Measurements from ENCODE around the gene SLC44A3.
A peak's percentile ranks its signal among the peaks of the same experiment; 100 is the strongest.

SLC44A3 gene, protein sequence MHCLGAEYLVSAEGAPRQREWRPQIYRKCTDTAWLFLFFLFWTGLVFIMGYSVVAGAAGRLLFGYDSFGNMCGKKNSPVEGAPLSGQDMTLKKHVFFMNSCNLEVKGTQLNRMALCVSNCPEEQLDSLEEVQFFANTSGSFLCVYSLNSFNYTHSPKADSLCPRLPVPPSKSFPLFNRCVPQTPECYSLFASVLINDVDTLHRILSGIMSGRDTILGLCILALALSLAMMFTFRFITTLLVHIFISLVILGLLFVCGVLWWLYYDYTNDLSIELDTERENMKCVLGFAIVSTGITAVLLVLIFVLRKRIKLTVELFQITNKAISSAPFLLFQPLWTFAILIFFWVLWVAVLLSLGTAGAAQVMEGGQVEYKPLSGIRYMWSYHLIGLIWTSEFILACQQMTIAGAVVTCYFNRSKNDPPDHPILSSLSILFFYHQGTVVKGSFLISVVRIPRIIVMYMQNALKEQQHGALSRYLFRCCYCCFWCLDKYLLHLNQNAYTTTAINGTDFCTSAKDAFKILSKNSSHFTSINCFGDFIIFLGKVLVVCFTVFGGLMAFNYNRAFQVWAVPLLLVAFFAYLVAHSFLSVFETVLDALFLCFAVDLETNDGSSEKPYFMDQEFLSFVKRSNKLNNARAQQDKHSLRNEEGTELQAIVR

DNA sequence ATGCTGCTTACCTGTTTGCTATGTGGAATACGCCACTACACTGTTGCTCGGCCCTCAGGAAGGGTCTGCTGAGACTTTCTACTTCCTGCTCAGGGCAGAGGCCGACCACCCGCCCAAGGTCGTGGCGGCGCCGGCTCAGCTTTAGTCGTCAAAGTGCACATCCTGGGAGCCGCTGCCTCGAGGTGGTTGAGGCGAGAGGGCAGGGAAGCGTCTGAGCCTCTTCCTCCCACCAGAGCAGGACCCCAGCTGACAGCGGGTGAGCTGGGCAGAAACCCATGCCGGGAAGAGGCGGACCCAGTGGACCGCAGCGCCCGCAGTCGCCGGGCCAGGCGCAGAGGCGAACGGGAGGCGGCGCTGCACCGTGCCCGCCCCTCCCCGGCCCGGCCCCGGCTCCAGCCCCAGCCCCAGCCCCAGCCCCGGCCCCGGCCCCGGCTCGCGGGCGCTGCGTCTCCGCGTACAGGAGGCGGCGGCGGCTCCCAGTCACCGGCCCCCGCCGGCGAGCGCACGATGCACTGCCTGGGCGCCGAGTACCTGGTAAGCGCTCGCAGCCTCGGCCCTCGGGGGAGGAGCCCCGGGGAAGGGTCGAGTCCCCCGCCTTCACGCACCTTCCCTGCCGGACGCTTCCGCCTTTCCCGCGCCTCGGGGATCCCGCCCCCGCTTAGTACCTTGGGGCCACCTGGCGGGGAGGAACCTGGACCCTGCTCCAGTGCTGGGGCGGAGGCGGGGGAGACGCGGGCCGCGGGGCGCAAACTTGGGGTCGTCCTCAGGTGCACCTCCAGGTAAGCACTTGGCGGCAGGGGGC is at the start of gene SLC44A3:
TSS of gene SLC44A3 (plus strand) at position 413 of the 802 bp plus-strand sequence. CDS start at position 508, 95 bp downstream.
- peak; percentile 19 to 39 for DNase-seq

DNA sequence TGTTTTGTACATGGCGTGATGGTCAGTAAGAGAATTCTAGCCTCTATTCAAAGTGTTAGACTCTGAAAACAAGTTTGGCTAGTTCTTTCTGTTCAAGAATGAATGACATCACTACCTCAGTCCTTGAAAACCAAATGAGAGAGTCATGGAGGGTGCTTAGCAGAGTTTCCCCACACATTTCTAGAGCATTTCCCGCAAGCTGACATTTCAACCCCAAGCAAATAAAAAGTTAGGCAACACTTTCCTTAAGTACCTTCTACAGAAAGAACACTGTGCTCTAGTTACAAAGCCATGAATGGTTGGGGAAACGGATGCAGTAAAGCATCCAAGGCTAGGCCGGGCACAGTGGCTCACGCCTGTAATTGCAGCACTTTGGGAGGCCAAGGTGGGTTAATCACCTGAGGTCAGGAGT is 47.9 kb upstream of the SLC44A3 start:
- DNase-seq: no peak

DNA sequence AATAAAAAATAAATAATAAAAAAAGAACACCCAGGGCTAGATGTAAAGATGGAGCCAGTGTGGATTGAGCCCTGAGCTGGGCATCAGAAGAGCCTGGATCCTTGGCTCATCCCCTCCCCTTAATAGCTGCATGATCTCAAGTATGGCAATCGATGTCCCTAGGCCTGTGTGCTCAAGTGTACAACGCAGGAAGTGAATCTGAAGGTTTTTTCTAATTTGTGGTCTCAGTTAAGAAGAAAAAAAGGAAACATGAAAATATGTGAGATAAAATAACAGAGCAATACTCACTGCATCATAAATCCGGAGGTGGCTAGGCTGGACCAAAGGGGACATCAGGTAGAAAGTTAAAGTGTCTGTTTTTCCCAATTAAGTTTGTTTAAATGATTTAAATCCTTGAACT is 47.3 kb upstream of the SLC44A3 start:
- no peak for DNase-seq

DNA sequence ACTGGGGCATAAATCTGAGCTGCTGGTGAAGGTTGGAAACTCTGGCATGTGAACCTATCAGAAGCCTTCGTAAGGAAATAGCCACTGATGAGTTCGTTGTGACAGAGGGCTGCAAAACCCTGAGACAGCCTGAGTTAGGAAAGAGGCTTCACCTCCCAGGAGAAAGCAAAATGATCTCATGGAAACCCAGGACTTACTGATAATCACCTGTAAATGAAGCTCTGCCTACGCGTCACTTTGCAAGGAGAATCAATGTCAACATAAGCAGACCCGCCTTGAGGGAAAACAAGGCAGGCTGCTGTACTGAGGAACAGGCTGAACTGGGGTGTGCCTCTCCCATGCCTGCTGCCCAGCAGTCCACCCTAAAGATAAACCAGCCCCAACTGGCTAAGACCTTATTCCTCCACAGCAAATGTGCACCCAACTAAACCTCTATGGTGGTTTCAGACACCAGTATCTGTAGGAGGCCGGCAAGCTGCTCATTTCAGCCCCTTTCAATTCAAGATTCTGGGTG is 46.8 kb upstream of the SLC44A3 start:
- DNase-seq: no peak

DNA sequence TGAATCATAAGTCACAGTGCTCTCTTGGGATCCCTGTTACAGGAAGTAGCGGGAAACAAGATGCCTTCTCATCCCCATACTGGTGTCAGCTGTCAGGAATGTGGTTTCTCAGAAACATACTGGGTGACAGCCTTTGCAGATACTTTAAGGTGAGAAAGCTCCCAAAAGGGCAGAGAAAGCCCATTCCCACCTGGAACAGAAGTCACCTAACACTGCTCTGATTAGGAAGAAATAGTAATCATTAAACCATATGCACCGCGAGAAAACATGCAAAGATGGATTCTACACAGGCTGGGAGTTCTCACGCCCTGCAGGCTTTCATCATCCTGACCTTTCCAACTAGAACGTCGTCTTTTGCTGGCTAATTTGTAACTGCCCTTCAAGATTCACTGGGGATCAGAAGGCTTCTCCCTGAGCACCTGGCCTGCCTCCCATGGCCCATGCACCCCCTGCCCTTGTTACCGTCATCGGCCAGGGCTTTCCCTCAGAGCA is 46.2 kb upstream of the SLC44A3 start:
- DNase-seq: no peak

DNA sequence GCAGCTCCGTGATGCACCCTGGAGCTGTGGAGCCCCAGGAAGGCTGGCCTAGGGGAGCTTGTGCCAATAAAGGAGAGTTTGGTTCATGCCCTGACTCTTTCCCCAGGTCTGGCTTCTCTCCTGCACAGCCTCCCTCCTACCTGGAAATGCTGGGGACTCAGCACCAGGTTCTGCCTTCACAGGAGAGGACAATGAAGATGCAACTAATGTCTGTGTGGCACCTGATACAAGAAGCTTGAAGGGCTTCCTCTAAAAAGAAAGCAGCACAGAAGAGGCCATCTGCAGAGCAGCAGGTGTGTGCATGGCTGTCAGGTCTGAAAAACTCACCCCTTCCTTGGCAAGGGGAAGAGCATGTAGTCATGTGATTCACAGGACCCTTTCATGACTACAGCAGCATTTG is 43.7 kb upstream of the SLC44A3 start:
- DNase-seq: no peak

DNA sequence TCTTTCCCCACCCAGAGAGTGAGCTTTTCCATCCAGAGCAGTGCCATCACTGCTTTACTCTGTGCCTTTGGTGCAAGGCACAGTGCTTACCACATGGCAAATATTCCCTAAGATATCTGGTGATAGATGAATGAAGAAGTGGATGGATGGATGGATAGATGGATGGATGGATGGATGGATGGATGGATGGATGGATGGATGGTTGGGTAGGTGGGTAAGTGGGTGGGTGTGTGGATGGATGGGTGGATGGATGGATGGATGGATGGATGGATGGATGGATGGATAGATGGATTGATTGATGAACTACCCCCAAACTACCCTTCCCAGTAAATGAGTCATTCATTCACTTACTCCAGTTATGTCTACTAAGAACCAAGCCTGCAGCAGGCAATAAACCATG is 42.9 kb upstream of the SLC44A3 start:
- no peak for DNase-seq

DNA sequence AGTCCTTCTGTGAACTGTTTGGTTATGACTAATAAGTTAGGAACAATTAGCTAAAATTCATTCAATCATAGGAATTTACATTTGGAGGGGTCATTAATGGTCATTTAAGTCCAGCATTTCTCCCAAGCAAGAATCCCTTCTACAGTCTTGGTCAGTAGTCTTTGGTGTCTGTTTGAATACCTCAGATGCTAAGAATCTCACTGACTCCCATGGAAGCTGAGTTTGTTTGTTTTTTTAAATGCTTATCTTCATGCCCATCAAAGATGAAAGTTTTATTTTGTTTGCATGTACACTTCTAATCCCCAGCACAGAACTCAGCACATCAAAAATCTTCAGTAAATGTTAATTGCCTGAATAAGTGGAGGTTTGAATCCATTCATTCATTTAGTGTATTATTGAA is 41.3 kb upstream of the SLC44A3 start:
- no peak for DNase-seq

DNA sequence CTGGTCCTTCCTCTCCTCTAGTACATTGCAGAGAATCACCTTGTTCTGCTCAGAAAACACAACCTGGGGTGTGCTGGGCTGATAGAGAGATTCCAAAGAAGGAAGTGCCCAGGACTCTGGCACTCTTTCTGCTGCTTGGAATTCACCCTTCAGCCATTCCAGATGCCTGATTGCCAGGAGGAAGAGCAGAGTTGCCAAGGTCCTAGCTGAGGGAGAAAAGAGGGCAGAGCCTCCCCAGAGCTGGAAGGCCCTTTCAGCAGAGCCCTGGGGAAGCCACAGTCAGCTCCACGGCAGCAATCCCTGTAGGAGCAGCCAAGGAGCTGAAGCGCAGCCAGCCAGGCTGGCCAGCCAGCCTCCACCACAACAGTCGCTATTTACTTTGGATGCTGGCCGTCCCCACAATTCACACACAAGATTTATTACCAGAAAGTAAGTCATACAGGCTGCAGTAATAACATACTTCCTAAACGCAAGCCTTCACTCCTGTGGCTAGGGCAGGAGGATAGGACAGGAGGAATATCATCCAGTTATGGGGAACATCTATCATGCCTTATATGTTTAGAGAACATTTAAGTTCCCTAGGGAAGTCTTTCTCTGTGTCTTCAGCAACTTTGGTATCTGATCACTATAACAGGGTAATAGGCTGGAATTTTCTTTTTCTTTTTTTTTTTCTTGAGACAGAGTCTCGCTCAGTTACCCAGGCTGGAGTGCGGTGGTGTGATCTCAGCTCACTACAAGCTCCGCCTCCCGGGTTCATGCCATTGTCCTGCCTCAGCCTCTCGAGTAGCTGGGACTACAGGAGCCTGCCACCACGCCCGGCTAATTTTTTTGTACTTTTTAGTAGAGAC is 36.6 kb upstream of the SLC44A3 start:
- DNase-seq: no peak

DNA sequence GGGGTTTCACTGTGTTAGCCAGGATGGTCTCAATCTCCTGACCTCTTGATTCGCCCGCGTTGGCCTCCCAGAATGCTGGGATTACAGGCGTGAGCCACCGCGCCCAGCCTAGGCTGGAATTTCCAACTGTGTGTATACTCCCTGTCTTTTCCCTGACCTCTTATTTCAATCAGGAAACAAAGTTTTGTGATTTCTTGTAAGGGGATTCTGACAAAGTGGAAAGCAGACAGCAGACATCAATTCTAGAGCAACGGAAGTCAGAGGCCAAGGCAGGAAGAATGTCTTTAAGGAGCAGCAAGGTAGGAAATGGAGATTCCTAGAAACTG is 36.0 kb upstream of the SLC44A3 start:
- DNase-seq: no peak

DNA sequence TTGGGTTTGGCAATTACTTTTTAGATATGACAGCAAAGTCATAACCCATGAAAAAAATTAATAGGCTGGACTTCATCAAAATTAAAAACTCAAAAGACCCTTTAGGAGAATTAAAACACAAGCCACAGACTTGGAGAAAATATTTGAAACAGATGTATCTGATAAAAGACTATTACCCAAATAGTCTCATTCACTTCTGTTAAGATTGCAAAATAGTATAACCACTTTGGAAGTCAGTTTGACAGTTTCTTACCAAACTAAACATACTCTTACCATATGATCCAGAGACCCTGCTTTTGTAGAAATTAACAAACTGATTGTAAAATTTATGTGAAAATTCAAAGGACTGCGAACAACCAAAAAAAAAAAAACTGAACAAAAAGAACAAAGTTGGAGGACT is 32.5 kb upstream of the SLC44A3 start:
- no peak for DNase-seq

DNA sequence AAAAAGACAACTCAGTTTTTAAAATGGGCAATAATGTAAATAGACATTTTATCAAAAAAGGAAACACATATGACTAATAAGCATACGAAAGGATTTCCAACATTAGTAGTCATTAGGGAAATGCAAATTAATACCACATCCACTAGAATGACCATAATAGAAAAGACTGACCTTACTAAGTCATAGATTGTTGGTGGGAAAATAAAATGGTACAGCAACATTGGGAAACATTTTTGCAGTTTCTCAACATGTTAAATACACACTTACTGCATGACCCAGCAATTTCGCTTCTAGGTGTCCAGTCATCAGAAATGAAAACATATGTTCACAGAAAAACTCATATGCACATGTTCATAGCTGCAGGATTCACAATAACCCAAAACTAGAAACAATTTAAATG is 29.9 kb upstream of the SLC44A3 start:
- no peak for DNase-seq

DNA sequence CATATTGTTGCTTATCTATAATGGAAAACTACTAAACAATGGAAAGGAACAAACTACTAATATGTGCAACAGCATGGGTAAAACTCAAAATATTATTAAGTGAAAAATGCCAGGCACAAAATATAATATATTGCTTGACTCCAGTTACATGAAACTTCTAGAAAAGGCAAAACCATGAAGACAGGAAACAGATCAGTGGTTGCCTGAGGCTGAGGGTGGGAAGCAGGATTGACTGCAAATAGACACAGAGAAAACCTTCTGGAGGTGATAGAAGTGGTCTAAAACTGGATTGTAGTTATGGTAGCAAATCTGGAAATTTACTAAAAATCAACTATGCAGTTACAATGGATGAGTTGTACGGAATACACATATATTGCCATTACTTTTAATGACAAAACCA is 29.5 kb upstream of the SLC44A3 start:
- DNase-seq: no peak

DNA sequence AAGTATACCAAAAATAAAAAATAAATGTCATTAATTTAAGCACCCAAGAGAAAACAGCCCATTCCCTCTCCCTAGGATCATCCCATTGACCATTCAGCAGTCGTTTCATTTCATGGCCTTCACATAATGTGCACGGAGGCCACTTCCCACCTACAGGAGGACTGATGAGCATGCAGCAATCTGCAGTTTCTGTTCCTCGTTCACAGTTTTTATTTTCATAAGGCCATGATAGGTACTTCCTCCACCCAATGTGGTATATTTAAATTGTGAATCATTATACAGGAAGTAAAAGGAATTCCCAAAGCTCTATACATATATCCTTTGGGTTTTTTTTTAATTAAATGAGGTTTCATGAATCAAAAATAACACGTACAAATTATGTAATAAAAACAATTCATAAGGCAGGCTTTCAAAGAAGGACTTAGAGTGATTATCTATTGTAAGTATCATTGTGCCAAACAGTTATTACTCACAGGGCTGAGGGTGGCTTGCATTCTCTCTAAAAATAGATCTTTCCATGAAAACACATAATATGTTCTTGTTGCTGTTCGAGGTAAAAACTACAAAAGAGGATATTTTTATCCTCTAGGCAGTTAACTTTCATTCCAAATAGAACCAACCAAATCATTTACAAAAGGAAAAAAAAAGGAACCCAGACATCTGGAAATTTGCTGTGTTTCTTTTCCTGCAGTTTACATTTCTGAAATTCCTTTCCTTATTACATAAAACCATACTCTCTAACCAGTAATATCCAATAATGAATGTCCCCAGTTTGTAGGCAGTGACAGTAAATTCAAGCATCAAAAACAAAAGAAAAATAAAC is 27.5 kb upstream of the SLC44A3 start:
- no peak for DNase-seq

DNA sequence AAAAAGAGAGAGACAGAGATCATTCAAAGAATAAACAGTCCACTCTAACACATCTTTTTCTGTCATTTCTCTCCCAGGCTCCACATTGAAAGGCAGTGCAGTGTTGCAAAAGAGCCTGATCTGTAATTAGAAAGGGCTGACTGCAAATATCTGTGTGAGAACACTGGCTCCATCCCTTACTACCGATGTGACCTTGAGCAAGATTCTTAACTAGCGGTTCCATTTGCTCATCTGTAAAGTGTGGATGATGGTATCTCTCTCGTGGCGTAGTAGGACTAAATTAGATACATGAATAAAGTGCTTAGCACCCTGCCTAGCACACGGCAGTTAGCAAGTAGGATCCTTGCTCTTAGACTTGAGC is 26.9 kb upstream of the SLC44A3 start:
- no peak for DNase-seq

DNA sequence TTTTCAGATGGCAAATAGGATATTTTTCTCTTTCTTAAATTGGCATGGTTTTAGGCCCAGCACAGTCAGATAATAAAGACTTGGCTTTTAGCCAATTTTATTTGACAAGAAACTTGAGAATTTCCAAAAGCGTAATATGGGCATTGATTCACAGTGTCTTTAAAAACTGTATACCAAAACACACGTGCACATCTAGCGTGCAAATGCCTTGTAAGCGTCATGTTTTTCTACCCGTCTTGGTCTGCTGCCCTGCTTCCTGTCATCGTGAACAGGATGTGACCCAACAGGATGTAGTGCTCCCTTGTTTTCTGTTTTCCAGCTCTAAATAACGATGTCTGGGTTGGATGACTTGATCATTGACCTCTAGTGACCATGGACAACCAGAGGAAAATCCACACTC is 24.7 kb upstream of the SLC44A3 start:
- no peak for DNase-seq

DNA sequence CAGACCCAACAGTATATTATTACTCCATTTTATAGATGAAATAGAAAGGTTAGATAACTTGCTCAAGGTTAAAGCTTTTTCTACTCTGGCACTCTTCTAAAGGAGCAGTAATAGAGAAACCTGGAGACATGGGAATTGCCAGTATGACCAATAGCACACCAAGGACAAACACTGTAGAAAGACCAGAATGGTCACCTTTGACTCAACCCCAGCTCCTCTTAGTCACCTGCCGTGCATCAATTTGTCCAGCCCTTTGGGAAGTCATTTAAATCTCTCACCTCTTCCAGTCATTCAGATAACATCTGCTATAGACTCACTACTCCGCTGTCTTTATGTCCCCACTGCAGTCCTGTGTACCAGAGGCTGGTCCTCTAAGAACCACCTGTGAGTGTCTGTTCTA is 23.9 kb upstream of the SLC44A3 start:
- no peak for DNase-seq

DNA sequence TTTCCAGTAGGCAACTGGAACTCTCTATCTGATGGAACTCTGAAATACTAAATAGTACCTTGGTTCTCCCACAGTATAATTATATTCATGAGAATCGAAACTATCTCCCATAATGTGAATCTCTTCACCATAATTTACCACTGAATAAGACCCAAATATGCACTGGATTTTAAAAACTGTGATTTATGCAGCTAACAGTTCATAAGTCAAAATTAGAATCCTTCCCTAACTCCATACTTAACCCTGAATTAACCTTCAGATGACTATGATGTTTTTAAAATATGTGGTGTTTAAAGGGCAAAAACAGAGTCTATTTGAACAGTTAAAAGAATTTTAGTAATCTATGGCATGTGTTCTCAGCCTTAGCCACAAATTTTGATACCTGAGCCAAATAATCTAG is 22.9 kb upstream of the SLC44A3 start:
- no peak for DNase-seq

DNA sequence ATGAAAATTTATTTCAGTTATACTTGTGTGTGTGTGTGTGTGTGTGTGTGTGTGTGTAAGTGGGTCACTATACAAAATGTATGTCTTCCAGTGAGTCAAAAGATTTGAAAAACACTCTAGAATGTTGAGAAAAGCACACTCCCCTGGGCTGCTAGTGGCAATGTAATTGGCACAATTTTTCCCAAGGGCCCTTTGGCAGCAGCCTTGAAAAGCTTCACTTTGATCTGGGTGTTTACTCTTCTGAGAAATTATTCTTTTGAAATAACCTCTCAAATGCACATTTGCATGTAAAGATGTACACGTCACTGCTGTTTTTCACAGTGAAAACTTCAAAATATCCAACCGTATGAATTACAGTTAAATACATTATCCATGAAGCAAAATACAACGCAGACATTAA is 22.1 kb upstream of the SLC44A3 start:
- DNase-seq: no peak

DNA sequence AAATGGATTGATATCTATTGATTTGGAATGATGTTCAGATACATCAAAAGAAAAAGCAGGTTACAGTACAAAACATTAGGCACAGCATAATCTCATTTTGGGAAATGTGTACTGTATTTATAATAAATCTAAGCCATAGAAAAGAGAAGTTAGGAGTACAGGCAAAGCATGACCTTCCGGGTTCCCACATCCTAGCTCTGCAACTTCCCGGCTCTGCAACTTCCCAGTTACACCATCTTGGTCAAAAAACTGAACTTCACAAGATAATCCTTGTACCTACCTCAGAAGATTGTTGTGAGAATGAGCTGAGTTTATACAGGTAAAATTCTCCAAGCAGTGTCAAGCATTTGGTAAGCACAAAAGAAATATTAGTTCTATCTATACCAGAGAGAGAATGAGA is 21.7 kb upstream of the SLC44A3 start:
- DNase-seq: no peak

DNA sequence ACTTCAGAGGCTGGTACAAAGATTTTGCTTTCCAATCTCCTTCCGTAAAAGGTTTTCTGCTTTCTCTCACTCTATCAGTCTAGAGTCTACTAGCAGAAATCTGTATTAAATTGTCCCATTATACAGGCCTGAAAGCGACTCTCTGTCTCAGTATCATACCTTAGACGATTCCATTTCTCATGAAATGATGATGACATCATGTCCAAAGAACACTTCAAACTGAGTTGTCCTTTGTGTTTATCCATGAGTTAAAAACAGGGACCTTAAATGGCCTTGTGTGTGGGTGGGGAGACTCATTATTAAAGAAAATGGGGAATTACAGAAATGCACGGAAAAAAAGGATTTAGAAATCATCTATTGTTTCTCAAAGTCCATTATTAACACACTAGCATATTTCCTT is 21.0 kb upstream of the SLC44A3 start:
- DNase-seq: no peak
